ENCODE results near the gene CLIP3.
"Not testable (repeated sequence)": the region's sequence is repeated elsewhere in the genome, so short reads cannot be mapped to it uniquely, and the experiment has no call there.

CLIP3 gene

DNA sequence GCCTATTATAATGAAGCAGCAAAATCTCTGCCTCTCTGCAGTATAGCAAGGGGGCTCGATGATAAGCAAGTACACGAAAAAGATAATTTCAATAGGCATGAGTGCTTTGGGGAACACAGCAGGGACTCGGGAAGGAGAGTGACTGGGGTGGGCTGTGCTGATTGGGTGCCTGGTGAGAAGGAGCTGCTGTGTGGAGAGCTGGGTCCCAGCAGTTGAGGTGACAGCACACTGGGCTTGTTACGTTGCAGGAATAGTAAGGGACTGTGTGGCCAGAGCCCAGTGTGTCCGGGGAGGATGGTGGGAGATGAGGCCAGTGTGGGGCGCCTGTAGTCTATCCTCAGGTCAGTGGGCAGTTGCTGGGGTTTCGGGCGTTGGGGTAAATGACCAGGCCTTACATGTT, 39.4 kb upstream of the CLIP3 start:
- H3K36me3 ChIP-seq: peaks cover 65% of the 10 kb centered on the region
- no peak for DNase-seq
- TF ChIP-seq, protein P1, sequence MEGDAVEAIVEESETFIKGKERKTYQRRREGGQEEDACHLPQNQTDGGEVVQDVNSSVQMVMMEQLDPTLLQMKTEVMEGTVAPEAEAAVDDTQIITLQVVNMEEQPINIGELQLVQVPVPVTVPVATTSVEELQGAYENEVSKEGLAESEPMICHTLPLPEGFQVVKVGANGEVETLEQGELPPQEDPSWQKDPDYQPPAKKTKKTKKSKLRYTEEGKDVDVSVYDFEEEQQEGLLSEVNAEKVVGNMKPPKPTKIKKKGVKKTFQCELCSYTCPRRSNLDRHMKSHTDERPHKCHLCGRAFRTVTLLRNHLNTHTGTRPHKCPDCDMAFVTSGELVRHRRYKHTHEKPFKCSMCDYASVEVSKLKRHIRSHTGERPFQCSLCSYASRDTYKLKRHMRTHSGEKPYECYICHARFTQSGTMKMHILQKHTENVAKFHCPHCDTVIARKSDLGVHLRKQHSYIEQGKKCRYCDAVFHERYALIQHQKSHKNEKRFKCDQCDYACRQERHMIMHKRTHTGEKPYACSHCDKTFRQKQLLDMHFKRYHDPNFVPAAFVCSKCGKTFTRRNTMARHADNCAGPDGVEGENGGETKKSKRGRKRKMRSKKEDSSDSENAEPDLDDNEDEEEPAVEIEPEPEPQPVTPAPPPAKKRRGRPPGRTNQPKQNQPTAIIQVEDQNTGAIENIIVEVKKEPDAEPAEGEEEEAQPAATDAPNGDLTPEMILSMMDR (IDR thresholded peaks at IDR 0.05; ENCODE audit: low read depth, low read length): no peak
- no peak overlapping the region for H3K4me3 ChIP-seq (ENCODE audit: low read depth, low read length)
- no peaks in the 10 kb centered on the region for H3K27me3 ChIP-seq (ENCODE audit: insufficient read depth, low read depth, severe bottlenecking)
- H3K27ac ChIP-seq: no peak overlapping the region
- no peaks in the 10 kb centered on the region for H3K9me3 ChIP-seq (ENCODE audit: severe bottlenecking)

DNA sequence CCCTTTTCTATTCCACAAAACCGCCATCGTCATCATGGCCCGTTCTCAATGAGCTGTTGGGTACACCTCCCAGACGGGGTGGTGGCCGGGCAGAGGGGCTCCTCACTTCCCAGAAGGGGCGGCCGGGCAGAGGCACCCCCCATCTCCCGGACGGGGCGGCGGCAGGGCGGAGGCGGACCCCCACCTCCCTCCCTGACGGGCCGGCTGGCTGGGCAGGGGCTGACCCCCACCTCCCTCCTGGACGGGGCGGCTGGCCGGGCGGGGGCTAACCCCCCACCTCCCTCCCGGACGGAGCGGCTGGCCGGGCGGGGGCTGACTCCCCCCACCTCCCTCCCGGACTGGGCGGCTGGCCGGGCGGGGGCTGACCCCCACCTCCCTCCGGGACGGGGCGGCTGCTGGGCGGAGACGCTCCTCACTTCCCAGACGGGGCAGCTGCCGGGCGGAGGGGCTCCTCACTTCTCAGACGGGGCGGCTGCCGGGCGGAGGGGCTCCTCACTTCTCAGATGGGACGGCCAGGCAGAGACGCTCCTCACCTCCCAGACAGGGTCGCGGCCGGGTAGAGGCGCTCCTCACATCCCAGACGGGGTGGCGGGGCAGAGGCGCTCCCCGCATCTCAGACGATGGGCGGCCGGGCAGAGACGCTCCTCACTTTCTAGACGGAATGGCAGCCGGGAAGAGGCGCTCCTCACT, 36.3 kb upstream of the CLIP3 start:
- not testable (repeated sequence) for H3K4me3 ChIP-seq (ENCODE audit: low read depth, low read length); H3K27ac ChIP-seq; H3K27me3 ChIP-seq (ENCODE audit: insufficient read depth, low read depth, severe bottlenecking); H3K9me3 ChIP-seq (ENCODE audit: severe bottlenecking); DNase-seq
- H3K36me3 ChIP-seq: peaks cover 67% of the 10 kb centered on the region

DNA sequence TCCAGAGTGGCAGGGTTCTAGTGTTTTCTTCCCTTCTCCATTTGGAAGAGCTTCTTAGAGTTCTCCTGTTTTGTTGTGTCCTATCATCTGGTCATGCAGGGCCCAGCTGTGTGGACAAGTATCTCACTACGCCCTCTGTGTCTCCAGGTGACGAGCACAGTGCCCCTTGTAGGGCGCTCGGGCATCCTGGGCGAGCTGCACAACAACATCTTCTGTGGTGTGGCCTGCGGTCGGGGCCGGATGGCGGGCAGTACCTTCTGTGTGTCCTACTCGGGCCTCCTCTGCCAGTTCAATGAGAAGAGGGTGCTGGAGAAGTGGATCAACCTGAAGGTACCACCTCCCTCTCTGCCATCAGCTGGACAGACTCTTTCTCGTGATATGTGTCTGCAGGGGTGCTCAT, 35.0 kb upstream of the CLIP3 start:
- Histone ChIP-seq H3K27me3 (ENCODE audit: insufficient read depth, low read depth, severe bottlenecking) (no peaks in the 10 kb centered on the region), H3K27ac (no peak overlapping the region), H3K4me3 (ENCODE audit: low read depth, low read length) (no peak overlapping the region), H3K9me3 (ENCODE audit: severe bottlenecking) (no peaks in the 10 kb centered on the region), H3K36me3 (peaks cover 66% of the 10 kb centered on the region)
- TF ChIP-seq, protein P1 (IDR thresholded peaks at IDR 0.05; ENCODE audit: low read depth, low read length): no peak
- DNase-seq: no peak

DNA sequence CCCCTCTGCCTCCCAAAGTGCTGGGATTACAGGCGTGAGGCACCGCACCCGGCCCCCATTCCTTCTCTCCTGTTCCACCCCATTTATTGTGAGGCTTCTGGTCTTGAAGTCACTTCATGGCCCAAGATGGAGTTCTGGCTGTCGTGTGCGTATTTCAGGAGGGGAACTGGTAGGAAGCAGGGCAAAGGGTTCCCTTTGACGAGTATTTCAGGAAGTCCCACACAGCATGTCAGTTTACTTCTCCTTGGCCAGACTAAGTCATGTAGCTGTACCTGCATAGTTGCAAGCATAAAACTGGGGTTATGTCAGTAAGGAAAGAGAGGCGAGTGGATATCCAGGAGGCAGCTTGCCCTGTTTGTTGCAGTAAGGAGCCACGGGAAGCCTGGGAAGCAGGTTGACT, 32.2 kb upstream of the CLIP3 start:
- no peak for DNase-seq
- H3K4me3 ChIP-seq (ENCODE audit: low read depth, low read length): no peak overlapping the region
- TF ChIP-seq, protein P1 (IDR thresholded peaks at IDR 0.05; ENCODE audit: low read depth, low read length): no peak
- no peaks in the 10 kb centered on the region for H3K27me3 ChIP-seq (ENCODE audit: insufficient read depth, low read depth, severe bottlenecking)
- no peak overlapping the region for H3K27ac ChIP-seq
- no peaks in the 10 kb centered on the region for H3K9me3 ChIP-seq (ENCODE audit: severe bottlenecking)
- H3K36me3 ChIP-seq: peaks cover 68% of the 10 kb centered on the region

DNA sequence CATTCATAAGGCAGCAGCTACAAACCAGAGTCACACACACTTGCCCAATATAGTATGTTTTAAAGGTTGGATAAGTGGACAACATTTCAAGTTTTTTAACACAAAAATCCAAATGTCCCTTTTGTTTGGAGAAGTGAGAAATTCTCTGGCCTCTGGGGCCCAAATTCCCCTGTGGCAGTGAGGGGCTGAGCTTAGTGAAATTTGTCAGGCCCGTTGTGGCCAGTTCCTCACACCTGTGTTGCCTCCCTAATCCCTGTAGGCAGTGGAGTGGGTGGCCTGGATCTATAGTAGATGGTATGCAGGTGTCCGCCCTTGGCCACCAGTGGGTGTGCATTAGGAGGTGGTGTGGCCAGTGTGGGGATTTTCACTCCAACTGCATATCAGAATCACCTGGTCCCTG, 28.7 kb upstream of the CLIP3 start:
- no peaks in the 10 kb centered on the region for H3K27me3 ChIP-seq (ENCODE audit: insufficient read depth, low read depth, severe bottlenecking)
- no peak for DNase-seq
- no peak overlapping the region for H3K27ac ChIP-seq
- H3K36me3 ChIP-seq: peaks cover 58% of the 10 kb centered on the region
- TF ChIP-seq, protein P1 (IDR thresholded peaks at IDR 0.05; ENCODE audit: low read depth, low read length): no peak
- no peak overlapping the region for H3K4me3 ChIP-seq (ENCODE audit: low read depth, low read length)
- H3K9me3 ChIP-seq (ENCODE audit: severe bottlenecking): no peaks in the 10 kb centered on the region

DNA sequence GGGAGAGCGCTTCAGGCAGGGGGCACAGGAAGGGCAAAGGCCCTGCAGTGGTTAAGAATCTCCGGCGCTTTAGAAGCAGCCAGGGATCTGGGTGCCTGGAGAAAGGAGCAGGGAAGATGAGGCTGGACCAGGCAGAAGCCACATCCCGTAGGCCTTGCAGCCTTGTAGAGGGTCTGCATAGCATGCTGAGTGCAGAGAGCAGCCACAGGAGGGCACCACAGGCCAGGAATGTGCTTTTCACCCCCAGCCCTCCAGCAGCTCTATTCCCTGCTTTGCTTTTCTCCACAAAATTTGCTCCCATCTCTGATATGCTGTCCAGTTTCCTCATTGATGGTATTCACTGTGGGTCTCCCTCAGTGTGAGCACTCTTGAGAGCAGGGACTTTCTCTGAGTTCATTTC, 27.8 kb upstream of the CLIP3 start:
- no peaks in the 10 kb centered on the region for H3K27me3 ChIP-seq (ENCODE audit: insufficient read depth, low read depth, severe bottlenecking)
- no peaks in the 10 kb centered on the region for H3K9me3 ChIP-seq (ENCODE audit: severe bottlenecking)
- H3K36me3 ChIP-seq: peaks cover 50% of the 10 kb centered on the region
- no peak overlapping the region for H3K4me3 ChIP-seq (ENCODE audit: low read depth, low read length)
- peak; percentile 52 for DNase-seq
- TF ChIP-seq, protein P1 (IDR thresholded peaks at IDR 0.05; ENCODE audit: low read depth, low read length): peak; percentile 86
- H3K27ac ChIP-seq: no peak overlapping the region

All from WERI-Rb-1 (cell line).